GM23338 (cell line): ENCODE measurements around the gene CNDP2. TPM values are rescaled to one million over a fixed set of nuclear protein-coding genes. Genes with fewer than 3 reads are reported as not detected.

ENCODE experiments used
- ATAC-seq: fragments of 200-7000 bp; cut with Tn5 transposase; 3 replicates; pipeline ENCODE4 v1.9.1; 2020
- DNase-seq: peaks from one replicate; pipeline ENCODE4 v3.0.0-alpha.2; 2015; ENCODE audit warnings: low spot score
- H2AFZ ChIP-seq: fragments of 200-600 bp; sonication (generic); 2 replicates; pipeline ENCODE4 v1.8.0; 2016; ENCODE audit warnings: antibody characterized with exemption, mild to moderate bottlenecking, moderate library complexity
- H3F3A ChIP-seq: fragments of 200-600 bp; sonication (generic); replicated peaks from 2 replicates; pipeline ENCODE4 v1.8.0; 2017; ENCODE audit warnings: antibody characterized with exemption, mixed run types, low read depth
- H3K27ac ChIP-seq: fragments of 200-600 bp; sonication (generic); 2 replicates; pipeline ENCODE4 v1.6.1; 2016; ENCODE audit warnings: low read depth
- H3K27me3 ChIP-seq: fragments of 200-600 bp; sonication (generic); 2 replicates; pipeline ENCODE4 v1.8.0; 2016; ENCODE audit warnings: mild to moderate bottlenecking, mixed run types, moderate library complexity; ENCODE audit not compliant: insufficient read depth
- H3K36me3 ChIP-seq: fragments of 200-600 bp; sonication (generic); 2 replicates; pipeline ENCODE4 v1.8.0; 2016; ENCODE audit warnings: mild to moderate bottlenecking; ENCODE audit not compliant: insufficient read depth
- H3K4me1 ChIP-seq: fragments of 200-600 bp; sonication (generic); 2 replicates; pipeline ENCODE4 v1.8.0; 2016; ENCODE audit warnings: mild to moderate bottlenecking, moderate library complexity; ENCODE audit not compliant: insufficient read depth
- H3K4me2 ChIP-seq: fragments of 200-600 bp; sonication (generic); 2 replicates; pipeline ENCODE4 v1.7.1; 2017; ENCODE audit warnings: mixed run types
- H3K4me3 ChIP-seq: fragments of 200-600 bp; sonication (generic); 2 replicates; pipeline ENCODE4 v1.6.1; 2016; ENCODE audit warnings: mixed run types
- H3K79me2 ChIP-seq: fragments of 200-600 bp; sonication (generic); replicated peaks from 2 replicates; pipeline ENCODE4 v1.8.0; 2017; ENCODE audit warnings: mild to moderate bottlenecking; ENCODE audit not compliant: insufficient read depth
- H3K9me2 ChIP-seq: fragments of 200-600 bp; sonication (generic); 2 replicates; pipeline ENCODE4 v1.8.0; 2017; ENCODE audit not compliant: insufficient read depth
- H4K20me1 ChIP-seq: fragments of 200-600 bp; sonication (generic); replicated peaks from 2 replicates; pipeline ENCODE4 v1.8.0; 2017; ENCODE audit warnings: mild to moderate bottlenecking; ENCODE audit not compliant: insufficient read depth
- H3K27ac Mint-ChIP-seq: 2 replicates; pipeline ENCODE4 v1.8.0; 2020; ENCODE audit warnings: inconsistent platforms, mild to moderate bottlenecking, moderate library complexity, mixed read lengths
- H3K27me3 Mint-ChIP-seq: 3 replicates; pipeline ENCODE4 v1.8.0; 2022; ENCODE audit warnings: low read depth, mild to moderate bottlenecking, moderate library complexity, mixed read lengths, inconsistent platforms; ENCODE audit not compliant: insufficient read depth, poor library complexity
- H3K36me3 Mint-ChIP-seq: 3 replicates; pipeline ENCODE4 v1.8.0; 2021; ENCODE audit warnings: low read depth, mild to moderate bottlenecking, inconsistent platforms, moderate library complexity, mixed read lengths
- H3K4me1 Mint-ChIP-seq: 3 replicates; pipeline ENCODE4 v1.8.0; 2020; ENCODE audit warnings: mild to moderate bottlenecking, inconsistent platforms, mixed read lengths
- H3K4me3 Mint-ChIP-seq: 3 replicates; pipeline ENCODE4 v1.8.0; 2021; ENCODE audit warnings: moderate library complexity, mild to moderate bottlenecking, inconsistent platforms, mixed read lengths
- H3K9me3 Mint-ChIP-seq: 3 replicates; pipeline ENCODE4 v1.8.0; 2020; ENCODE audit warnings: moderate library complexity, mild to moderate bottlenecking, inconsistent platforms, mixed read lengths
- CREB1 ChIP-seq: fragments of 250-450 bp; sonication (Bioruptor Pico); IDR thresholded peaks from 2 replicates; pipeline ENCODE4 v1.5.0; 2020; ENCODE audit warnings: low read depth, mild to moderate bottlenecking, moderate library complexity
- CTCF ChIP-seq, 2 experiments: fragments of 200-600 bp in 1 of 2; sonication (generic) in 1 of 2; conservative IDR thresholded peaks; 2 replicates each; pipeline versions ENCODE4 v1.5.1 to v1.6.1; 2016 to 2017; ENCODE audit warnings: antibody characterized with exemption in 2 of 2, low read depth in 2 of 2, mild to moderate bottlenecking in 2 of 2, moderate library complexity in 1 of 2
- ETS1 ChIP-seq: IDR thresholded peaks from 2 replicates; pipeline ENCODE4 v1.6.1; 2016; ENCODE audit warnings: antibody characterized with exemption
- EZH2 ChIP-seq: fragments of 200-600 bp; sonication (generic); IDR thresholded peaks from one replicate; pipeline ENCODE4 v1.8.0; 2017; ENCODE audit warnings: antibody characterized with exemption, mild to moderate bottlenecking, low read depth; ENCODE audit not compliant: unreplicated experiment
- NANOG ChIP-seq: IDR thresholded peaks from 2 replicates; pipeline ENCODE4 v1.6.1; 2016; ENCODE audit warnings: antibody characterized with exemption, borderline replicate concordance
- REST ChIP-seq: IDR thresholded peaks from one replicate; pipeline ENCODE4 v1.6.1; 2018; ENCODE audit warnings: antibody characterized with exemption; ENCODE audit not compliant: unreplicated experiment
- STAT1 ChIP-seq: IDR thresholded peaks from one replicate; pipeline ENCODE4 v1.6.1; 2016; ENCODE audit warnings: antibody characterized with exemption; ENCODE audit not compliant: unreplicated experiment
- ZNF331 ChIP-seq: fragments of 250-450 bp; sonication (Bioruptor Pico); IDR thresholded peaks from 2 replicates; pipeline ENCODE4 v1.5.0; 2020; ENCODE audit warnings: low read depth, mild to moderate bottlenecking, moderate library complexity
- polyA plus RNA-seq: library from polyadenylated mRNA; unstranded; fragments of >200 nt; fragmentation: Nextera tagmentation; extraction: Ambion mirVana; gene quantifications from 2 replicates; pipeline ENCODE4 v1.2.1, GENCODE V29; 2016
- total RNA-seq: library from RNA; depleted of rRNA; stranded (reverse); fragments of >200 nt; shearing (Covaris generic); gene quantifications from 2 replicates; pipeline ENCODE4 v1.2.3, GENCODE V29; 2014

The CNDP2 gene
- total and polyA plus RNA-seq, 2 experiments from 2014 or later: 116 to 175 TPM

- TF ChIP-seq ETS1: no peak
- TF ChIP-seq CTCF (conservative IDR thresholded peaks at IDR 0.05; ENCODE audit: low read depth in 2 of 2): no peak
- TF ChIP-seq EZH2: no peak
- TF ChIP-seq NANOG: no peak
Observed at GRCh38 chr18:74488864-74489263, 7.3 kb upstream of the CNDP2 start (continued).

GRCh38 chr18:74489676-74490075, 6.5 kb upstream of the CNDP2 start:
- ATAC-seq: no peak
- no peaks in the 10 kb centered on the region for H3F3A ChIP-seq
- H3K36me3 ChIP-seq: no peaks in the 10 kb centered on the region
- Mint-ChIP-seq H3K36me3 (no peaks in the 10 kb centered on the region), H3K27ac (no peak overlapping the region), H3K27me3 (peaks cover 4% of the 10 kb centered on the region), H3K4me3 (no peak overlapping the region), H3K4me1 (no peaks in the 10 kb centered on the region), H3K9me3 (peaks cover 6% of the 10 kb centered on the region; the same call in 1 of the 3 replicates)
- H3K4me1 ChIP-seq: no peaks in the 10 kb centered on the region
- TF ChIP-seq ZNF331 (CRISPR knock-in tag) (no peak), STAT1 (no peak), REST (no peak), CREB1 (CRISPR knock-in tag) (no peak)
- no peaks in the 10 kb centered on the region for H3K79me2 ChIP-seq
- H3K4me3 ChIP-seq: no peak overlapping the region
- DNase-seq: no peak
- H4K20me1 ChIP-seq: no peaks in the 10 kb centered on the region
- H3K4me2 ChIP-seq: no peak overlapping the region
- H3K27ac ChIP-seq: no peak overlapping the region
- H2AFZ ChIP-seq: no peak overlapping the region
- no peaks in the 10 kb centered on the region for H3K9me2 ChIP-seq
- H3K27me3 ChIP-seq: no peaks in the 10 kb centered on the region
